Heart left ventricle (tissue), 13 donors: ENCODE measurements around the gene PNMA8A.

Experiments used
- POLR2A ChIP-seq, 2 donors: fragments of 450-650 bp; IDR thresholded peaks; one replicate each; pipeline ENCODE4 v1.6.1; 2017; ENCODE audit warnings: antibody characterized with exemption in 2 of 2, mild to moderate bottlenecking in 2 of 2, moderate library complexity in 2 of 2
- TF ChIP-seq, protein P1 (sequence below), 12 donors: fragments of 200-600 bp; sonication (generic) in 4 of 12; IDR thresholded peaks; one replicate each; pipeline versions ENCODE4 v1.5.0 to v1.8.0; 2018 to 2022; ENCODE audit warnings: antibody characterized with exemption in 12 of 12, mild to moderate bottlenecking in 5 of 12
- donor health status: ischemic (EF 13 %, LVEDD 7.1; RV severe dilation, severe dysfunction).
- donor health status: DM: no; HTN: yes; CAD: no.
- donor health status: DM: no; HTN: no; CAD: no.
- donor health status: ischemic (EF 25% LVEDD 6.9; RV normal size, moderate dysfunction).
- donor health status: ischemic (EF 25% LVEDD 5.7; RV mildly dilated, moderate dysfunction).
- donor health status: ischemic (EF 35%, LVEDD 5.7; RV mildly dilated, moderate dysfunction).
- donor health status: nonischemic (EF 11% LVEDD 7.7; RV severe dilation, severe dysfunction).
- donor health status: DM: yes; HTN: yes; CAD: no.
- donor health status: PGD.
- donor health status: ischemic (EF 29% LVEDD 5.4; RV normal size, mild dysfunction).
- donor health status: nonischemic (EF 23%, LVEDD 6.1; RV moderate dilation, normal function).

DNA sequence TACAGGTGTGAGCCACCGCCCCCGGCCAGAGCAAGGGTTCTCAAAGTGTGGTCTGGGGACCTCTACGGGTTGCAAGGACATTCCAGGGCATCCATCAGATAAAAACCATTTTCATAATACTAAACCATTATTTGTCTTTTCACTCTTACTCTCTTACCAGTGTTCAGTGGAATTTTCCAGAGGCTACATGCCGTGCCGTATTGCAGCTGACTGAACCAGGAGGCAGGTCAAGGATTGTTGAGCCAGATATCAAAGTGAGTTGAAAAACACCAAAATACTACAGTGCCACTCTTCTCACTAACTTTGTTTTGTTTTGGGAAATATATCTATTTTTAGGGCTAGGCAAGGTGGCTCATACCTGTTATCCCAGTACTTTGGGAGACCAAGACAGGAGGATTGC is 31.5 kb upstream of the PNMA8A start:
- TF ChIP-seq, protein P1, sequence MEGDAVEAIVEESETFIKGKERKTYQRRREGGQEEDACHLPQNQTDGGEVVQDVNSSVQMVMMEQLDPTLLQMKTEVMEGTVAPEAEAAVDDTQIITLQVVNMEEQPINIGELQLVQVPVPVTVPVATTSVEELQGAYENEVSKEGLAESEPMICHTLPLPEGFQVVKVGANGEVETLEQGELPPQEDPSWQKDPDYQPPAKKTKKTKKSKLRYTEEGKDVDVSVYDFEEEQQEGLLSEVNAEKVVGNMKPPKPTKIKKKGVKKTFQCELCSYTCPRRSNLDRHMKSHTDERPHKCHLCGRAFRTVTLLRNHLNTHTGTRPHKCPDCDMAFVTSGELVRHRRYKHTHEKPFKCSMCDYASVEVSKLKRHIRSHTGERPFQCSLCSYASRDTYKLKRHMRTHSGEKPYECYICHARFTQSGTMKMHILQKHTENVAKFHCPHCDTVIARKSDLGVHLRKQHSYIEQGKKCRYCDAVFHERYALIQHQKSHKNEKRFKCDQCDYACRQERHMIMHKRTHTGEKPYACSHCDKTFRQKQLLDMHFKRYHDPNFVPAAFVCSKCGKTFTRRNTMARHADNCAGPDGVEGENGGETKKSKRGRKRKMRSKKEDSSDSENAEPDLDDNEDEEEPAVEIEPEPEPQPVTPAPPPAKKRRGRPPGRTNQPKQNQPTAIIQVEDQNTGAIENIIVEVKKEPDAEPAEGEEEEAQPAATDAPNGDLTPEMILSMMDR (IDR thresholded peaks at IDR 0.05): no peak
- no peak for TF ChIP-seq POLR2A (IDR thresholded peaks at IDR 0.05)
